Stimulated activated naive CD8-positive, alpha-beta T cell treated with anti-CD3 and anti-CD28 coated beads, Interleukin-15, amount 100 ng/mL, for 72 hours (primary cell): Measurements from ENCODE around the gene LRRC36.
A peak's percentile ranks its signal among the peaks of the same experiment; 100 is the strongest.

ENCODE experiments used
- ATAC-seq: fragments of 150-1000 bp; cut with Tn5 transposase; 2 replicates; pipeline ENCODE4 v1.10.0; 2021; ENCODE audit warnings: mild to moderate bottlenecking, moderate library complexity
- DNase-seq, 2 donors: peaks; one replicate each; pipeline ENCODE4 v3.0.0; 2021 to 2022
- H3K27ac Mint-ChIP-seq, 2 donors: one replicate each; pipeline ENCODE4 v1.8.0; 2022; ENCODE audit warnings: mild to moderate bottlenecking in 2 of 2, mixed read lengths in 2 of 2, moderate library complexity in 2 of 2
- H3K27me3 Mint-ChIP-seq: one replicate; pipeline ENCODE4 v1.8.0; 2022; ENCODE audit warnings: mixed read lengths
- H3K4me1 Mint-ChIP-seq: one replicate; pipeline ENCODE4 v1.8.0; 2022; ENCODE audit warnings: mild to moderate bottlenecking, mixed read lengths
- H3K4me3 Mint-ChIP-seq, 2 donors: one replicate each; pipeline ENCODE4 v1.8.0; 2022; ENCODE audit warnings: mild to moderate bottlenecking in 2 of 2, mixed read lengths in 2 of 2, moderate library complexity in 1 of 2
- H3K9me3 Mint-ChIP-seq, 2 donors: one replicate each; pipeline ENCODE4 v1.8.0; 2022; ENCODE audit warnings: mixed read lengths in 2 of 2

LRRC36 gene

DNA sequence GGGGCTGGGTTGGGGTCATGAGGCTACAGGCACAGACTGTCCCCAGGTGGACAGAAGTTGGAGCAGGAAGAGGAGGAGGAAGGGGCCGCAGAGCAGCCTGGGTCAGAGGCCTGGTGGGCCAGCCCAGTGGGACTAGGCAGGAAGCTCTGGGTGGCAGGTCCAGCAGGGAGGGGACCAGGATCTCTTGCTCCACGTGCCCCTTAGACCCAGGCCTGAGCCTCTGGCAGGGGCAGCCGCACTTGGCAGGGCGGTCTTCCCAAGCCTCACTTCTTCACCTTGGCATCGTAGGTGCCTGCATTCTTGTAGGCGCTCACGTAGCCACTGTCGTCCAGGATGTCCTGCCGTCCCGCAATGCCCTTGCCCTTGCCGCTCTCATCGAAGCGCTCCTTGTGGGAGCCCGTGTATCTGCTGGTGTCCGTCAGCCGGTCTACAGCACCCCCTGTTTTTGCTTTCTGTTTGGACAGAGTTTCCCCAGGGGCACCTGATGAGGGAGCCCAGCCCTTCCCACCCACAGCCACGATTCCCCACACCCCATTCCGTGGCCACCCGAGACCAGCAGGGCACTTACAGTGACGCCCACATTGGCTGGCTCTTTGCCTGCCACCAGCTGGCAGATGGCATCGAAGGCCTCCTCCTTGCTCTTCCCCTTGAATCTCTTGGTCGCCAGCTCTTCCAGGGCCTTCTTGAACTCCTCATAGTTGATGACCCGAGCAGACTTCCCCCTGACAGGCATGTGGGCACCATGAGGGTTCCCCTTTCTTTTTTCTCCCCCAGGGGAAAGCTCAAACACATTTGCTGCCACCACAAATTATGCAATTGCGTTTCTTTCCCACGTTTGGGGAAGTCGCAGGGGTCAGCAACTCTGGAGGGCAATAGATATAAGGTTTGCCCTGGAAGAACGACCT is 63.5 kb downstream of the LRRC36 start:
- no peak overlapping the region for H3K4me3 Mint-ChIP-seq
- peaks cover 49% of the 10 kb centered on the region for H3K27me3 Mint-ChIP-seq
- no peaks in the 10 kb centered on the region for H3K9me3 Mint-ChIP-seq
- no peak for ATAC-seq
- peak overlapping the region in 1 of 2 donors; percentile 70 for H3K27ac Mint-ChIP-seq
- peaks cover 16% of the 10 kb centered on the region for H3K4me1 Mint-ChIP-seq
- no peak for DNase-seq

DNA sequence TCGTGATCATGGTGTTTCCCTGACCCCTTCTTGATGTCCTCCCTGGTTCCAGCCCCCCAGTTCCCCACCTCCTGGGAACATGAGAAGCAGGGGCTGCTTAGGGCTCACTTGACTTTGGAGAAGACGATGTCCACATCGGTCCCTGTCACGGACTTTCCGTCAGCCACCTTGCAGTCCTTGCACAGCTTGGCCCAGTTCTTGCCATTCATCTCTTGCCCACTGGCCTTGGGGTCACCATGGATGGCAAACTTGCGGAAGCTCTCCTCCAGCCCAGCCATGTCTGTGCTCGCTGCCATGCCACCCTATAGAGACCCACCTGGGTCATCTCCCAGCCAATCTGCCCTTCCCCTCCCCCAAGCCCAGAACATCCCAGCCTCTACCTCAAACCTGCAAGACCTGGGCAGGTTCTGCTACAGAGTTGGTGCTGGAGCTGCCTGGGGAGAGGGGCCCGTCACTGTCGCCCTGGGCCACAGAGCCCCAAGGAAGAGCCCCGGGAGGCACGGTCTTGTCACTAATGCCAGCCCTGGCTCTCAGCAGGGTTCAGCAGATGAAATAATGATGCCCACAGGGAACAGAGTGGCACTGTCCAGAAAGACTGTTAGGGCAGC is 64.3 kb downstream of the LRRC36 start:
- H3K9me3 Mint-ChIP-seq = no peaks in the 10 kb centered on the region
- H3K4me3 Mint-ChIP-seq = no peak overlapping the region
- no peak for ATAC-seq

DNA sequence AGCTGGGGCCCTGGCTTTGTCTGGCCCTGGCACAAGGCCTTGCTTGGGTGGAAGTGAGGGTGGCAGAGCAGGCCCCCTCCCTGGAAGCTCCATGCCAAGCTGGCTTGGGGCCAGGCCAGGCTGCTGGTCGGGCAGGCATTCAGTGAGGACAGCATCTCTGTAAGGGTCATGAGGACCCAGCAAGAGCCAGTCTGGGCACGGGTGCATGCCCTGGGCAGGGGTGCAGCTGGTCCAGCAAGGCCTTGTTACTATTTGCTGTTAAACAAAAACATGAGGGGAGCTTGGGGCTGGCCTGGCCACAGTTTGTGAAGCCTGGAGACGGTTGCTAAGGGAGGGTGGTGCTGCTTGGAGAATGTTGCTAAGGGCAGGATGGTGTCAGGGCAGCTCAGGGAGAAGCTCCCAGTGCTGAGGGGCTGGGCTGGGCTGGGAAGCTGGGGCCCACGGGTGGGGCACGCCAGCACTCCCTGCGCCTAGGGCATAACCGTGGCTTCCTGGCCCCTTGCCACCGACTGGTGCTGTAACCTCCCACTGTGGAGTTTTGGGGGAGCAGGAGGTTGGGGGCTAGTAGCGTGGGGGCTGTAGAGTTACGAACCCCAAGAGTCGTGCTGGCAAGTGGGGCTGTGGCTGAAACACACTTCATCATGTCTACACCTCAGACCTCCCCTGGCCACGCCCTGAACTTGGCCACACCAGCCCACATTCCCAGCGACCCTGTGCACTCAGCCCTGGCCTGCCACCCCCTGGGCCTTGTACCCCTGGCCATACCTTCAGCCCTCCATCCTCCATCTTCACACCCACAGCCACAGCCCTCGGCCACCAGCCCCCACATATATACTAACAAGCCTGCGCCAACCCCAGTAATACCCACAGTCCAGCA is 65.0 kb downstream of the LRRC36 start:
- no peak overlapping the region for H3K4me3 Mint-ChIP-seq
- peaks cover 59% of the 10 kb centered on the region for H3K27me3 Mint-ChIP-seq
- no peaks in the 10 kb centered on the region for H3K9me3 Mint-ChIP-seq
- DNase-seq (no peak), ATAC-seq (no peak)
- H3K27ac Mint-ChIP-seq = peak overlapping the region; percentile 48 to 74
- H3K4me1 Mint-ChIP-seq = peaks cover 22% of the 10 kb centered on the region

More for the DNA sequence above, 64.3 kb downstream of the LRRC36 start:
- no peak for DNase-seq
- no peak overlapping the region for H3K27ac Mint-ChIP-seq
- H3K27me3 Mint-ChIP-seq = peaks cover 56% of the 10 kb centered on the region
- H3K4me1 Mint-ChIP-seq = peaks cover 22% of the 10 kb centered on the region

DNA sequence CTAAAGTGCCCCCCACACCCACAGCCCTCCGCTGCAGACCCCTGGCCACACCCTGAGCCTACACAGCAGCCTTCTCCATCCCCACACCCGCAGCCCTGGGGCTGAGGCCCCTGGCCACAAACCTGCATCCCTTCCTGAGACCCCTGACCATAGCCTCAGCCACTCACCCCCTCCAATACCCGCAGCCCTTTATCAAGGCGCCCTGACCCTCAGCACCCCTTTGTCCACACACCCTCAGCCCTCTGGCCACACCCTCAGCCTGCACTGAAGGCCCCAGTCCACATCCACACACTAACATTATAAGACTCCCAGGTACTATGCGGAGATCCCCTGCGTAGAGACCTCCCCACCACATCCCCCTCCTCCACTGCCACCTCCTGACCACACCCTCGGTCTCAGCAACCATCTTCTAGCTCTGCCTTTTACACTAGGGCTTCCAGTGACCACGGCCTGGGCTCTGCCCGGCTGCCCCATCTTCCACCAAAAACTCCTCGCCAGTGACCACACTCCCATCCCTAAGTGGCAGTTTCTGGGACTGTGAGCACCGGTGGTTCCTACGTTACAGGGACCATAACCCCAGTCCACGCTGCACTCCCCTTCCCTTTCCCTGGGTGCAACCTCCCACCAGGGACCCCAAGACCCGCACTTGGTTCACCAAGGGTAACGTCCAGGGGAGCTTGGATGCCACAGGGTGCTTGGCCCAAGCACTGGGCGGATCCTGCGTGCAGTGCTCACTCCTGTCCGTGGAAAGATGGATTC is 65.9 kb downstream of the LRRC36 start:
- H3K27ac Mint-ChIP-seq = peak overlapping the region; percentile 27 to 48

DNA sequence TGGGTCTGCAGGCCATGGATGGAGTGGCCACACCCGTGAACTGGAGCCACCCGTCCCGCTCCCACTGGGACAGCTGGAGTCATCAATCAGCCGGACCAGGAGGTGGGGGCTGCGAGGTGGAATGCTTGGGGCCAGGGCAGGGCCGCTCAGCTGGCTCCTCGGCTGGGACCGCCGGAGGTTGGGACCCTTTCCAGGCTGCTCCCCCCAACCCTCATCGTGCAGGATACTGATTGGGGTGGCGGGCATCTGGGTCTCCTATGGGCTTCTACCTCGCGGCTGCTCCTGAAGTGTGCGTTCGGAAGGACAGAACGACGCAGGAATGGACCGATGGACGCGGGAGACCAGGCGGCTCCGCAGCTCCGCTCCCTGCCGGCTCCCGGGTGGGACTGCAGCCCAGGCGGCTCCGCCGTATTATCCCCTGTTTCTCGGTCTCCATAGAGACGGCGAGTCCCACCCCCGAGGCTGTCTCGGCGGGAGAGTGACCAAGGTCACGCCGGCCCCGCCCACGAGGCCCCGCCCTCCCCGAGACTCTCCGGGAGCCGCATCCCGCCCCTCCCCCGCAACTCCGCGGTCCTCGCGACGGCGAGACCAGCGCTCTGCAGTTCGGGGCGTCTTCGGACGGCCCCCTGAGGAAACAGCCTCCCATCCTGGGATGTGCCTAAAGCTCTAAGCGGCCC is 66.6 kb downstream of the LRRC36 start, which contains the start of gene TPPP3:
Gene TPPP3 (minus strand): TSS at position 388 of the 677 bp plus-strand sequence. CDS start 2,387 bp downstream, outside the sequence.
- peak within 1 kb of the TSS; percentile 79 for H3K4me3 Mint-ChIP-seq
- DNase-seq (peak in 1 of 2 donors; percentile 44), ATAC-seq (peak; percentile 60)
- H3K4me1 Mint-ChIP-seq = peaks cover 22% of the 10 kb centered on the region
- H3K27ac Mint-ChIP-seq = peak within 1 kb of the TSS; percentile 27 to 48
- peaks cover 62% of the 10 kb centered on the region for H3K27me3 Mint-ChIP-seq
- H3K9me3 Mint-ChIP-seq = no peaks in the 10 kb centered on the region

More for the DNA sequence above, 65.9 kb downstream of the LRRC36 start:
- peaks cover 59% of the 10 kb centered on the region for H3K27me3 Mint-ChIP-seq
- no peak overlapping the region for H3K4me3 Mint-ChIP-seq
- peaks cover 22% of the 10 kb centered on the region for H3K4me1 Mint-ChIP-seq
- ATAC-seq (no peak), DNase-seq (no peak)
- H3K9me3 Mint-ChIP-seq = no peaks in the 10 kb centered on the region

DNA sequence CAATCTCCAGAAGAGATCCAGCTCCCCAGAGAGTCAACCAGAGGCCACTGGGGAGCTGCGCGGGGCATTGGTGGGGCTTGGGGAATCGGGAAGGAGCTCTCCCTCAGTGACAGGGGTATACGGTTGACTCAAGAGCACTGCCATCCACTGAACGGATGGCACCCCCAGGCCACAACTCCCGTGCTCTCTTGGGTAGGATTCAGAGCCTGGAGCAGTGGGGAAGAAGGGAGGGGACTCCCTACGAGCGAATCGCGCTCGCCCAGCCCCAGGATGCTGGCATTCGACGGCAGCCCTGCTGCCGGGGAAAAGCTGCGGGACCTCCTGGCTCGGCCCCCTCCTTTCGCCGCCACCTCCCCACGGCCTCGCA is 67.2 kb downstream of the LRRC36 start:
- peak; percentile 3 for ATAC-seq
- Mint-ChIP-seq H3K9me3 (no peaks in the 10 kb centered on the region), H3K27me3 (peaks cover 67% of the 10 kb centered on the region), H3K27ac (no peak overlapping the region), H3K4me3 (peak overlapping the region; percentile 79), H3K4me1 (peaks cover 22% of the 10 kb centered on the region)
- DNase-seq = no peak

DNA sequence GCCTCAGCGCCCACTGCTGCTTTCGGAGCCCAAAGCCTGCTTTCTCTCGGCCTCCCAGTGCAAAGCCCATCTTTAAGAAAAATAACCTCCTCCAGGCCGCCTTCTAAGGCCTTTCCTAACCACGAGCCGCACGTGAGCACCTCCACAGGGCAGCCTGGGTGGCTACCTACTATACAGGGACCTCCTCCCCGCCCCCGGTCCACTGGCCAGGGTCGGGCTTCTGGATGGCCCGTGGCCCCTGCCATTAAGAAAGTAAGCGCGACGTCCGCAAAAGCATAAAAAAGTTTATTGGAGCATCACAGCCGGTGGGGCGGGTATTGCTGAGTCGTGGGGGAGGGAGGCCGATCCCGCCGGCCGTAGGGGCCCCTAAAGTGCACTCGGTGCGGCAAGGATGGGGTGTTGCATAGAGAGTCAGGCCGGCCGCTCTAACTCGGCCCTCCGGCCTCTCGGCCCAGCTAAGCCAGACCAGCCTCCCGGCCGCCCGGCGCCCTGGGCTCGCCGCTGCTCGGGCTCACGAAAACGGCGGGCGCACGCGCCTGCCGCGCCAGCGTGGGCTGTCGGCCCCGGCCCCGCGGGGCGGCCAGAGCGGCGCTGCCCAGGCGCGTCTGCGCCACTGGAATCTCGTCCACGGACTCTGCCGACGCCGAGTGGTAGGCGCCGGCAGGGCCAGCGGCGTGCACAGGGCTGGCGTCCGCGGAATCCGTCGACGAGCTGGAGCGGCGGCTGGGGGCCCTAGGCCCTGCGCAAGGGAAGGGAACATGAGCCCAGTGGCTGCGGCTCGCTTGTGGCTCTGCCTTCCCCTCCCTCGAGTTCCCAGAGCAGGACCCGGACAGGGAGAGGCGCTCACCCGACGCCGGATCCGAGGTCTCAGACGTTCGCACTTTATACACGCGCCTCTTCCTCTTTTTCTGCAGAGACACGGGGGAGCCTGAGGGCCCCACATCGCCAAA is 67.8 kb downstream of the LRRC36 start:
- ATAC-seq = no peak
- H3K4me1 Mint-ChIP-seq = peaks cover 25% of the 10 kb centered on the region
- no peaks in the 10 kb centered on the region for H3K9me3 Mint-ChIP-seq
- no peak overlapping the region for H3K27ac Mint-ChIP-seq
- no peak for DNase-seq
- peak overlapping the region; percentile 79 for H3K4me3 Mint-ChIP-seq
- H3K27me3 Mint-ChIP-seq = peaks cover 67% of the 10 kb centered on the region

DNA sequence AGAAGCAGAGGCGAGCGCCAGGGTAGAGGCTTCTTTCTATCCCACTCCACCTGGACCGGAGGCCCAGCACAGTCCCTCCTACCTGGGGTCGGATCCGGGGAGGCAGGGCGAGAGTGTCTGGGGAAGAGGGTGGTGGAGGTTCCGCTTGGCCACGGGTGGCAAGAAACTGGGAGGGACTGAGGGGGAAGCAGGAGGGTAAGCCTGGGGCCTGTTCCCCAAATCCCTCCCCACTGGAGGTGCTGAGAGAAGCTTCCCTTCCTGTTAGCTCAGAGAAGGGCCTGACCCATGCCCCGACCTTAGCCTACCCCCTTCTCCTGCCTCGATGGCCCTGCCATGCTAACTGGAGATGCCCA is 68.5 kb downstream of the LRRC36 start:
- Mint-ChIP-seq H3K27ac (no peak overlapping the region), H3K4me1 (peaks cover 27% of the 10 kb centered on the region), H3K9me3 (no peaks in the 10 kb centered on the region), H3K4me3 (no peak overlapping the region), H3K27me3 (peaks cover 67% of the 10 kb centered on the region)
- DNase-seq = no peak
- no peak for ATAC-seq

DNA sequence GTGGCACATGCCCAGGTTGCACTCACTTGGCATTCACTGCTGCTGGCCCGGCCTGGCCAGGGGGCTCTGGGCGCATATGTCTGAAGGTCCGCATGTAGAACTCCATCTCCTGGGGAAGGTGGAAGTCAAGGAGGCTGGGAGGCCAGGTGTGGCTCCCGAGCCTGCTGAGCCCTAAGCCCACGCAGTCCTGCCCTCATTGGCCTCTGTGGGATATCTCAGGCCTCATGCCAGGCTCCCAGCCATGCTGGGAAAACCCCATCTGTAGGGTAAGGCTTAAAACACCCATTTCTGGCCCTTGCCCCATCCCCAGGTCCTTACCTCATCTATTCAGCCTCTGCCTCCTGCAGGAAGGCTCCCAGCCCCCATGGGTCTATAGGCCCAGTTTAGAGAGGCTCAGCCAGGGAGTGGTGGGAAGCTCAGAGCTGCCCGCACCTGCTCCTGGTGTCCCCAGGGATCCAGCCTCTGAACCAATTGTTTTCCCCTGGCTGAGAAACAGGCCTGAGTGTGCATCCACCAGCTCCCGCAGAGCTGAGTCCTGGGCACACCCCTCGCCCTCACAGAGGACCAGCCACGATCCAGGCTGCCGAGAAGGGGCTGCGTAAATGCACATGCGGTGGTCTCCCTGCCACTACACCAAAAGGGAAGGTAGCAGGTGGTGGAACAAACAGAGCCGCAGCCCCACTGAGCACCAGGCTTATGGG is 69.0 kb downstream of the LRRC36 start:
- Mint-ChIP-seq H3K9me3 (no peaks in the 10 kb centered on the region), H3K4me1 (peaks cover 27% of the 10 kb centered on the region), H3K4me3 (no peak overlapping the region), H3K27me3 (peaks cover 63% of the 10 kb centered on the region), H3K27ac (no peak overlapping the region)
- no peak for DNase-seq
- no peak for ATAC-seq

DNA sequence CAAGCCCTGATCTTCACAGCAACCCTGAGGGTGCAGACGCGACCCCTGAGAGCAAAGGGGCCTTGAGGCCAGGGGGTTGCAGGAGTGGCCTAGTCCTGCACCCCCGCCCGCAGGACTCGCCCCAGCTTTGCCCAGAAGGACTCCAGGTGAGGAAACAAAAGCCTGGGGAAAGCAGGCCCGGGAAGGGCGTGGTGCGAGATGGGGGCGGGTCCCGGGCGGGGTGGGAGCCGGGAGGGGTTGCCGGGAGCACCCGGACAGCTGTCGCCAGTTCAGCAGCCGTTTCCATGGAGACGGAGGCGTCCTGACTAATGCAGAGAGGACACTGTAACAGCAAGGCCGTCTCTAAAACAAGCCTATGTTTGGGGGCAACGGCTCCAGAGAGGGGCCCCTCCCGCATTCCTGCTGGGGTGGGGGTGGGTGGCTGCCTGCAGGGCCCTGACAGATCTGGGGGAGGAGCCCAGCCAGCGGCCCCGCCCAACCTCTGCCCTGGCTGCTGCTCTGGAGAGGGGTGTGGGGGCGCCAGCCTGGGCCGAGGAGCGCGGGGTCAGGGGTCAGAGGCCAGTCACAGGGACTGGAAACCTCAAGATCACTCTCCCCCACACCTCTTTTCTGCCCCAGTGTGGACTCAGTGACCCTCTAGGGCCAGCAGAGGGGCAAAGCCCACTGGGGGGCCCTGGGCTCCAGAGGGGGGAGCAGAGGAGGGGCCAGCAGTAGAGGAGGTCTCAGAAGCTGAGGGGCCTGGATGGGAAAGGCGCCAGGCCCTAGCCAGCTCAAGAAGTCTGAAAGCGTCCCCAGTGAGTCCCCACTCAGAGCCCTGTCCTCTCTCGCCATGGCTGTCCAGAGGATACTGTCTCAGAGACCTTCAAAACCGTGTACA is 69.8 kb downstream of the LRRC36 start:
- Mint-ChIP-seq H3K9me3 (no peaks in the 10 kb centered on the region), H3K27ac (no peak overlapping the region), H3K4me3 (no peak overlapping the region), H3K4me1 (peaks cover 27% of the 10 kb centered on the region), H3K27me3 (peaks cover 55% of the 10 kb centered on the region)
- DNase-seq (no peak), ATAC-seq (no peak)

DNA sequence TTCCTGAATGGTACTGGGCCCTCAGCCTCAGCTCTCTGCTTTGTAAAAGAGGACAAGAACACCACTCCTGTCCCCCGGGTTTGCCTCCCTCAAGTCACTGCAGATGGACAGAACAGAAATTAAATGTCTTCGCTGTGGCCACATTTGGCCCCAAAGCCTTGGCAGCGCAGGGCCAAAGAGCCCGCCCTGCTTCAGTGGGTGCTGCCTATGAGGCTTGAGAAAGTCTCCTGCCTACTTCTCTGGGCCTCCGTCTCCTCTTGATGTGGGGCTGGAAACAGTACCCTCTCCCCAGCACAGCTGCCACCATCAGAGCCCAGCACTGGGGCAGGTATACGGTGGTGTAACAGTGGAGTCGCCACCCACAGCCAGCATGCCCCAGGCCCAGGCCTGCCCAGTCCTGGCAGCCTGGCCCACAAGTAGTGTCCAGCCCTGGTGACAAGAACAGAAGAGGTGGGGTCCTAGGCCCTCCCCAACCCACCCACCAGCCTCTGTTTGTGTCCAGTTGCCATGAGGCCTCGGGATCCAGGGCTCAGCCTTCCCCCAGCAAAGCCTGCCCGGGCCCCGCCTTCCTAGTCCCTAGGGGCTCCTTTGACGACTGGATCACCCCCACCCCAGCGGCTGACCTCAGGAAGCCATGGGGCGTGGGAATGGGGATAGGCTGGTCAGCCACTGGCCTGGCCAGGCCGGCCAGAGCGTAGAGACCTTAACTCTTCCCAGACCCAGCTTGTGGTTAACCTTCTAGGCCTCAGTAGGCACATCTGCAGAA is 70.6 kb downstream of the LRRC36 start:
- Mint-ChIP-seq H3K27me3 (peaks cover 51% of the 10 kb centered on the region), H3K4me1 (peaks cover 27% of the 10 kb centered on the region)

More for the DNA sequence above, 70.6 kb downstream of the LRRC36 start:
- Mint-ChIP-seq H3K4me3 (no peak overlapping the region), H3K27ac (no peak overlapping the region), H3K9me3 (no peaks in the 10 kb centered on the region)
- no peak for DNase-seq
- no peak for ATAC-seq
